ENCODE results near the gene AREL1.

DNA sequence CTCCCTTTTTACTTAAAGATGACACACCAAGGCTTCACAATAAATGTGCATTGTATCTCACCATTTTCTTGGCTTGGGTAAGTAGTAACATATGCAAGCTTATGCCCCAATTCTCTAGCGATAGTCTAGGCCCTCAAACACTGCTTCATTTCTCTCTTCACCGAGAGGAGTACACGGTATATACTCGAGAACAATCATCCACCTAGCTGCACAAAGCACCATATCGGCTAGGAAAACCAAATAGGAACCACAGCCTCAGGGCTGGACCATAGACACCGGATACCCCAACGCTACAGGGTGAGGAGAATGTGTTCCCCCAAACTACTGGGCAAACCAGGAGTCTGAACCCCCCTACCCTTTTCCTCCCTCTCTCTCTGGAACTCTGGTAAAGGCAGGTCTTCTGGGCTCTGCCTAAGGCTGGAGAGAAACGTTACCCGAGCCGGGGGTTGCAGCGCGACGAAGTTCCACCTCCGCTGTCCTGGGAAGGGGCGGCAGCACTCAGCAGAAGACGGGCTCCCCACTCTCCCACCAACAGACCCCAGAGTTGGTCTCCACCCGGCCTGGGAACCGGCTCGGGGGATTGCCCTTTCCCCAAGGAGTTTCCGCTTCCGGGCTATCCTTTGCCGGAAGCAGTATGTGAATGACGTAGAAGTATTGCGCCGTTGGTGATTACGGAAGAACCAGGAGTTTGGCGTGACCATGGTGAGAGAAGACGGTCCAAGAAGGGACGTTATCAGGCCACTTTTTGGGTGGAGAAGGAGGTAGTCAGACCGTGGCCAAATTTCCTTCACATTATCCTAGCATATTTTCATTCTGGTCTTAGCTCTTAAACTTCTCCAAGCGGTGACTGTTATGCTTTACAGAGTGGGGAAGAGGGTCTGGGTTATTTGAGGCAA lies at the start of gene AREL1, which contains the start of gene FCF1:
- TF ChIP-seq, protein P1, sequence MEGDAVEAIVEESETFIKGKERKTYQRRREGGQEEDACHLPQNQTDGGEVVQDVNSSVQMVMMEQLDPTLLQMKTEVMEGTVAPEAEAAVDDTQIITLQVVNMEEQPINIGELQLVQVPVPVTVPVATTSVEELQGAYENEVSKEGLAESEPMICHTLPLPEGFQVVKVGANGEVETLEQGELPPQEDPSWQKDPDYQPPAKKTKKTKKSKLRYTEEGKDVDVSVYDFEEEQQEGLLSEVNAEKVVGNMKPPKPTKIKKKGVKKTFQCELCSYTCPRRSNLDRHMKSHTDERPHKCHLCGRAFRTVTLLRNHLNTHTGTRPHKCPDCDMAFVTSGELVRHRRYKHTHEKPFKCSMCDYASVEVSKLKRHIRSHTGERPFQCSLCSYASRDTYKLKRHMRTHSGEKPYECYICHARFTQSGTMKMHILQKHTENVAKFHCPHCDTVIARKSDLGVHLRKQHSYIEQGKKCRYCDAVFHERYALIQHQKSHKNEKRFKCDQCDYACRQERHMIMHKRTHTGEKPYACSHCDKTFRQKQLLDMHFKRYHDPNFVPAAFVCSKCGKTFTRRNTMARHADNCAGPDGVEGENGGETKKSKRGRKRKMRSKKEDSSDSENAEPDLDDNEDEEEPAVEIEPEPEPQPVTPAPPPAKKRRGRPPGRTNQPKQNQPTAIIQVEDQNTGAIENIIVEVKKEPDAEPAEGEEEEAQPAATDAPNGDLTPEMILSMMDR (IDR thresholded peaks at IDR 0.05): peak in 1 of 6 experiments; percentile 16
- TF ChIP-seq POLR2A (IDR thresholded peaks at IDR 0.05): peak; percentile 69 to 73

All from Peyer's patch (tissue), 4 donors.